GM23248 (cell line): ENCODE data around the gene CLIC5.

ENCODE experiments used
- EZH2 ChIP-seq: fragments of 200-600 bp; sonication (generic); IDR thresholded peaks from 2 replicates; pipeline ENCODE4 v1.6.1; 2018; ENCODE audit warnings: antibody characterized with exemption, mild to moderate bottlenecking; ENCODE audit not compliant: insufficient read depth, poor library complexity, severe bottlenecking
- EZH2phosphoT487 ChIP-seq: fragments of 200-600 bp; sonication (generic); IDR thresholded peaks from 2 replicates; pipeline ENCODE4 v1.6.1; 2018; ENCODE audit warnings: antibody characterized with exemption, moderate library complexity, mild to moderate bottlenecking, low read depth; ENCODE audit not compliant: insufficient read depth

DNA sequence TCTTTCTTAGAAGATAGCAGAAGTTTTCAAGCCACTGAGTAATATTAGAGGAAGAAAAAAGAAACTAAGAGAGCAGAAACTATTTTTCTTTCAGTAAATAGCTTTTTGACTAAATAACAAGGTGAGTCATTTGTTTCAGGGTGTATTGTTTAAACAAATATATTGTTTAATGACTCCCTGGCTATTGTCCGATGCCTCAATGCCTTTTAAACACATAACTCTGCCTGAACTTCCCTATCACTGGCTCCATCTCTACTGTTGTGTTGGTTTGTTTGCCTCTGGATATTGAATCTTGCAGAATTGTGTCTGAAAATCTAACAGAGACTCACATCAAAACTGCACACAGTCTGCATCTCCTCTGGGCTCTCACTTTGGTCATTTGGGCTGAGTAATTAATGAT lies 19.6 kb upstream of the CLIC5 start:
- TF ChIP-seq EZH2phosphoT487 (no peak), EZH2 (no peak)
